Measurements from ENCODE around the gene WNT9A. TPM values are rescaled to one million over a fixed set of nuclear protein-coding genes. Genes with fewer than 3 reads are reported as not detected.

WNT9A gene
- total and polyA plus RNA-seq, 2 of the 4 experiments (the other 2 are of a cell fraction), result 0.18 to 0.36 TPM

DNA sequence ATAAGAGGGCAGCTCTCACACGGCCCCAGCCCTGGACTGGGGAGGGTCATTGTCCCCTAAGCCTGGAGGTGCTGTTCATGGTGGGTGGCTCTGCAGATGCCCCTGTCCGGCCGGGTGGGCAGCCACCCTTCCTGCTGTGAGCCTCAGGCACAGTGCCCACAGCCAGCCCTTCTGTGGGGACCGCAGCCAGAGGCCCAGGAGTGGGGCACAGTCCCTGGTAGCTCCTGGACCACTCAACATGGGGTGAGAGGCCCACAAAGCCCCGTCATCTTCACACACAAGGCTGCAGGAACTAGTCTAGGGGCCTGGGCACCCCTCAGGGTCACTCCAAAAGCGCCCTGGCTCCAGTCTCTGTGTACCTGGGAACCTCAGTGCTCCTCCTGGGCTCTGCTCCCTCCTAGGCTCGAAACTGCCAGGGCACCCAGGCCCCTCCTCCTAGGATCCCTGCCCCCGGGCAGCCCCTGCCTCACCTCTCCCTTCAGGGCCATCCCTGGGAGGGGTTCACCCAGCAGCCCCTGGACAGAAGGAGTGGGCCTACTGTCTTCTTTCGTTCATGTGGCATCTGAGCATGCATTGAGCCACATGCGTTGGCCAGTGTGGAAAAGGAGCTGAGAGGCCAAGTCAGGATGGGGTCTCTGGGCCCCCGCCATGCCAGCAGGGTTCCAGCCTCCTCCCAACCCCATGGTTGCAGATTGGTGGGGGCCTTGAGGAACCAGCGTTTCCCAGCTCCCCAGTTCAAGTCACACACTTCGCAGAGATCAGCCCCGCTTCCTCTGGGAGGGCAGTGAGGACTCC is 43.0 kb downstream of the WNT9A start:
- ChIA-PET CTCF (no interaction called here), POLR2A (ENCODE audit: unreplicated experiment) (no interaction called here)
- Histone ChIP-seq H3K79me1 (ENCODE audit: low read depth in 1 of 2, low read length in 2 of 2) (no peaks in the 10 kb centered on the region), H2BK20ac (ENCODE audit: low read depth, low read length) (no peak overlapping the region), H4K20me1 (ENCODE audit: insufficient read depth, low read length) (no peaks in the 10 kb centered on the region), H3K9ac (ENCODE audit: low read depth, low read length) (no peak overlapping the region), H3K4me2 (ENCODE audit: low read depth, low read length) (no peak overlapping the region), H3K9me3 (ENCODE audit: control insufficient read depth, insufficient read depth, low read length) (no peaks in the 10 kb centered on the region), H4K91ac (ENCODE audit: insufficient read depth, low read depth, low read length) (no peak overlapping the region), H3K4me1 (ENCODE audit: control insufficient read depth, insufficient read depth, low read length) (no peaks in the 10 kb centered on the region), H3K9me1 (ENCODE audit: insufficient read depth, low read length) (no peaks in the 10 kb centered on the region), H3K36me3 (ENCODE audit: control insufficient read depth, insufficient read depth, low read length) (no peaks in the 10 kb centered on the region), H2BK120ac (ENCODE audit: low read depth, low read length) (no peak overlapping the region), H2AFZ (replicated peaks; ENCODE audit: low read length, poor library complexity) (no peak overlapping the region), H3K4me3 (ENCODE audit: insufficient read depth, low read depth, low read length) (no peak overlapping the region), H3K27ac (ENCODE audit: insufficient read depth, low read length) (no peak overlapping the region), H3K23ac (ENCODE audit: low read depth, low read length) (no peak overlapping the region), H3K14ac (replicated peaks; ENCODE audit: low read depth, low read length) (no peak overlapping the region), H3K18ac (ENCODE audit: low read depth, low read length) (no peak overlapping the region), H4K5ac (ENCODE audit: low read depth, low read length) (no peak overlapping the region), H2AK5ac (ENCODE audit: low read depth, low read length) (no peak overlapping the region), H2BK15ac (ENCODE audit: low read depth, low read length) (no peak overlapping the region), H3K27me3 (ENCODE audit: control insufficient read depth, insufficient read depth, low read length) (no peaks in the 10 kb centered on the region; the same call in 1 of the 2 replicates), H4K8ac (ENCODE audit: low read depth in 2 of 2, low read length in 2 of 2) (no peak overlapping the region), H3K4ac (ENCODE audit: low read depth, low read length) (no peak overlapping the region), H3K56ac (ENCODE audit: extremely low read depth, insufficient read depth, low read length) (no peak overlapping the region), H2BK5ac (ENCODE audit: low read depth, low read length, poor library complexity, severe bottlenecking) (no peak overlapping the region), H2AK9ac (replicated peaks; ENCODE audit: low read depth, low read length, poor library complexity) (no peak overlapping the region)
- TF ChIP-seq RCOR1 (IDR thresholded peaks at IDR 0.05; ENCODE audit: insufficient replicate concordance, low read length) (no peak), MAZ (IDR thresholded peaks at IDR 0.05; ENCODE audit: borderline replicate concordance, low read depth, low read length) (no peak), RFX5 (IDR thresholded peaks at IDR 0.05; ENCODE audit: low read depth, low read length) (no peak), CTCF (conservative IDR thresholded peaks at IDR 0.05; ENCODE audit: low read depth, low read length) (no peak), SMC3 (IDR thresholded peaks at IDR 0.05; ENCODE audit: low read depth, low read length) (no peak), MAFK (IDR thresholded peaks at IDR 0.05; ENCODE audit: low read depth, low read length) (no peak), RAD21 (IDR thresholded peaks at IDR 0.05; ENCODE audit: low read length) (no peak), FOS (IDR thresholded peaks at IDR 0.05; ENCODE audit: low read depth, low read length) (no peak), BHLHE40 (IDR thresholded peaks at IDR 0.05; ENCODE audit: low read depth, low read length) (no peak), MXI1 (IDR thresholded peaks at IDR 0.05; ENCODE audit: borderline replicate concordance, low read depth, low read length) (no peak), POLR2A (IDR thresholded peaks at IDR 0.05; ENCODE audit: low read depth, low read length) (no peak), NFE2L2 (IDR thresholded peaks at IDR 0.05; ENCODE audit: low read depth, low read length) (no peak), CEBPB (IDR thresholded peaks at IDR 0.05; ENCODE audit: low read depth, low read length) (no peak), CHD1 (IDR thresholded peaks at IDR 0.05; ENCODE audit: low read depth, low read length) (no peak), ELK1 (IDR thresholded peaks at IDR 0.05; ENCODE audit: borderline replicate concordance, low read depth, low read length) (no peak)
- TF ChIP-seq, protein P1, sequence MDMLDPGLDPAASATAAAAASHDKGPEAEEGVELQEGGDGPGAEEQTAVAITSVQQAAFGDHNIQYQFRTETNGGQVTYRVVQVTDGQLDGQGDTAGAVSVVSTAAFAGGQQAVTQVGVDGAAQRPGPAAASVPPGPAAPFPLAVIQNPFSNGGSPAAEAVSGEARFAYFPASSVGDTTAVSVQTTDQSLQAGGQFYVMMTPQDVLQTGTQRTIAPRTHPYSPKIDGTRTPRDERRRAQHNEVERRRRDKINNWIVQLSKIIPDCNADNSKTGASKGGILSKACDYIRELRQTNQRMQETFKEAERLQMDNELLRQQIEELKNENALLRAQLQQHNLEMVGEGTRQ (IDR thresholded peaks at IDR 0.05; ENCODE audit: low read depth, low read length), result no peak
- in situ Hi-C loops (cut with MboI; ENCODE audit: low sequenced_read_pairs), result no loop called here
- no TSS peak for BruUV-seq (replicated peaks)
- intact Hi-C loops (cut with micrococcal nuclease), result no loop called here
- dilution Hi-C loops (cut with HindIII; ENCODE audit: low sequenced_read_pairs, unreplicated experiment), result no loop called here
- 67% methylated on average over 1 of the region's 14 CpGs; no CpG with 5 or more reads in 1 of the 2 experiments for WGBS, 2 experiments (ENCODE audit: extremely low coverage in 2 of 2, insufficient read length in 1 of 2)
- no peak for ATAC-seq (ENCODE audit: low read depth)
- no peak for DNase-seq
